ENCODE results near the gene CCDC82. TPM values are rescaled to one million over a fixed set of nuclear protein-coding genes. Genes with fewer than 3 reads are reported as not detected.

CCDC82 gene
- total RNA-seq, 2 experiments from 2014 or later = 23.7 to 24.4 TPM

- H3K9me3 Mint-ChIP-seq = no peaks in the 10 kb centered on the region
- no peaks in the 10 kb centered on the region for H3K9me3 ChIP-seq (ENCODE audit: control insufficient read depth in 1 of 2, insufficient read depth in 1 of 2, low read length in 2 of 2)
- intact Hi-C loops (cut with DNase I, micrococcal nuclease) = loop anchor here (5.0 to 10.0 kb wide), 6 partner anchors 52 to 1417 kb away; partner anchors contain the start of genes CEP57 (in 1 of the 2), ENDOD1 (in 1 of the 2), MAML2 (in 1 of the 2) and SRSF8 (in 1 of the 2)
- ATAC-seq (ENCODE audit: poor library complexity) = no peak
- no peak for DNase-seq
- no peak overlapping the region for H3K27ac Mint-ChIP-seq
- H3K36me3 Mint-ChIP-seq (ENCODE audit: low read depth) = peaks cover 9% of the 10 kb centered on the region
- no peak for TF ChIP-seq CTCF (IDR thresholded peaks at IDR 0.05)
- H3K4me3 Mint-ChIP-seq = no peak overlapping the region
- no peak overlapping the region for H3K4me3 ChIP-seq (ENCODE audit: low read length)
- ChIA-PET CTCF (interaction anchor here (0.7 to 2.2 kb wide), 5 partner anchors 10 to 1254 kb away, joined by 3 to 13 read pairs (median 6); no protein-coding TSS in a partner anchor), POLR2A (interaction anchor here (0.8 to 1.6 kb wide), 3 partner anchors 52 to 605 kb away, joined by 3 to 7 read pairs (median 5); partner anchors contain the start of genes CEP57, FAM76B and MAML2)
- H3K4me1 Mint-ChIP-seq (ENCODE audit: low read depth) = peaks cover 10% of the 10 kb centered on the region
- peaks cover 0 to 3% of the 10 kb centered on the region in 2 experiments for H3K27me3 ChIP-seq (ENCODE audit: control insufficient read depth in 1 of 2, insufficient read depth in 2 of 2, low read length in 2 of 2)
- no peaks in the 10 kb centered on the region for H3K27me3 Mint-ChIP-seq
- peaks cover 12% of the 10 kb centered on the region for H3K4me1 ChIP-seq (ENCODE audit: insufficient read depth, low read length)
- H3K27ac ChIP-seq (ENCODE audit: low read depth in 1 of 2, low read length in 2 of 2) = no peak overlapping the region
- no peaks in the 10 kb centered on the region for H3K36me3 ChIP-seq (ENCODE audit: insufficient read depth, low read length)
These were observed 5.1 kb upstream of the CCDC82 start for GRCh38 chr11:96394773-96395172.

GRCh38 chr11:96393753-96394348 lies 4.1 kb upstream of the CCDC82 start:
- peak; percentile 86 for TF ChIP-seq CTCF (IDR thresholded peaks at IDR 0.05)
- intact Hi-C loops (cut with DNase I, micrococcal nuclease) = loop anchor here (1.0 to 10.0 kb wide), 7 partner anchors 52 to 1417 kb away; partner anchors contain the start of genes CEP57 (in 1 of the 2), ENDOD1 (in 1 of the 2), MAML2 (in 1 of the 2) and SRSF8 (in 1 of the 2)
- Histone ChIP-seq H3K27ac (ENCODE audit: low read depth in 1 of 2, low read length in 2 of 2) (no peak overlapping the region), H3K4me1 (ENCODE audit: insufficient read depth, low read length) (peaks cover 16% of the 10 kb centered on the region), H3K36me3 (ENCODE audit: insufficient read depth, low read length) (no peaks in the 10 kb centered on the region), H3K4me3 (ENCODE audit: low read length) (no peak overlapping the region), H3K9me3 (ENCODE audit: control insufficient read depth in 1 of 2, insufficient read depth in 1 of 2, low read length in 2 of 2) (no peaks in the 10 kb centered on the region), H3K27me3 (ENCODE audit: control insufficient read depth in 1 of 2, insufficient read depth in 2 of 2, low read length in 2 of 2) (no peaks in the 10 kb centered on the region)
- Mint-ChIP-seq H3K4me1 (ENCODE audit: low read depth) (peaks cover 14% of the 10 kb centered on the region), H3K4me3 (peak overlapping the region; percentile 14), H3K36me3 (ENCODE audit: low read depth) (peaks cover 18% of the 10 kb centered on the region), H3K27me3 (no peaks in the 10 kb centered on the region), H3K9me3 (no peaks in the 10 kb centered on the region), H3K27ac (no peak overlapping the region)
- ChIA-PET POLR2A (interaction anchor here (0.6 to 1.6 kb wide), 7 partner anchors 51 to 604 kb away, joined by 3 to 7 read pairs (median 4); partner anchors contain the start of genes CEP57, FAM76B and MAML2), CTCF (interaction anchor here (0.7 to 2.2 kb wide), 13 partner anchors 10 to 1253 kb away, joined by 3 to 13 read pairs (median 4); partner anchors contain the start of gene MAML2)
- no peak for ATAC-seq (ENCODE audit: poor library complexity)
- DNase-seq = peak in 4 of 14 experiments; percentile 14 to 61 (median 54)

GRCh38 chr11:96391698-96392307 lies 2.1 kb upstream of the CCDC82 start:
- Histone ChIP-seq H3K27ac (ENCODE audit: low read depth in 1 of 2, low read length in 2 of 2) (no peak overlapping the region), H3K36me3 (ENCODE audit: insufficient read depth, low read length) (no peaks in the 10 kb centered on the region), H3K9me3 (ENCODE audit: control insufficient read depth in 1 of 2, insufficient read depth in 1 of 2, low read length in 2 of 2) (no peaks in the 10 kb centered on the region), H3K27me3 (ENCODE audit: control insufficient read depth in 1 of 2, insufficient read depth in 2 of 2, low read length in 2 of 2) (no peaks in the 10 kb centered on the region), H3K4me1 (ENCODE audit: insufficient read depth, low read length) (peaks cover 18% of the 10 kb centered on the region), H3K4me3 (ENCODE audit: low read length) (no peak overlapping the region)
- Mint-ChIP-seq H3K36me3 (ENCODE audit: low read depth) (peaks cover 19% of the 10 kb centered on the region), H3K9me3 (no peaks in the 10 kb centered on the region), H3K4me1 (ENCODE audit: low read depth) (peaks cover 33% of the 10 kb centered on the region), H3K27ac (no peak overlapping the region), H3K27me3 (no peaks in the 10 kb centered on the region), H3K4me3 (peak overlapping the region; percentile 91)
- TF ChIP-seq CTCF (IDR thresholded peaks at IDR 0.05) = no peak
- ATAC-seq (ENCODE audit: poor library complexity) = no peak
- ChIA-PET POLR2A (no interaction called here), CTCF (no interaction called here)
- DNase-seq = no peak
- intact Hi-C loops (cut with DNase I, micrococcal nuclease) = loop anchor here (2.0 to 10.0 kb wide), 8 partner anchors 50 to 1415 kb away; partner anchors contain the start of genes CEP57 (in 1 of the 2), ENDOD1 (in 1 of the 2), MAML2 (in 1 of the 2) and SRSF8 (in 1 of the 2)

All from CD4-positive, alpha-beta T cell (primary cell).